HL-60/S4 (cell line): ENCODE data around the gene ZKSCAN2.

Source experiments
- in situ Hi-C: fragments of 300-500 bp; cut with MboI; formaldehyde crosslinking; loops from 2 replicates; pipeline ENCODE4 v1.14.3; 2022; ENCODE audit warnings: low sequenced_read_pairs

The ZKSCAN2 gene

DNA sequence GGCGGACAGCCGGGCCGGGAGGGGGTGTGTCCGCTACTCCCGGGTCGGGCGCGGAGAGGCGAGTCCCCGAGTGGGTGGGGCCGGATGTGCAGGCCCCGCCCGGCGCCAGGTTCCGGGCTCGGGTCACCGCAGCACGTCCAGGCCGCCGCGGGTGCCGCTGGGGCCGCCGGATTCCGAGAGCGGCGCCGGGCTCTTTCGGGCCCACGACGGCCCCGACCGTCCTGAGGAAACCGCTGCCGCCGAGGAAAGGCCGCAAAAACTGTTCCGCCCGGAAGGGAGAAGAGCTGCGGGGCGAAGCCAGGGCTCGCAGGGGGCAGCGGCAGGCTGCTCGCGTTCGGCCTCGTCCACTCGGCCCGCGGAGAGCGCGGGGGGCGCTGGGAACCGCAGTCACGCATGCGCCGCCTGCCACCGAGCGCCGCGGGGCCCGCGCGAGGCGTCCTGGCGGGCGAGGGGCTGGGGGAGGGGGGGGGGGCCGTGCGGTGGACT, at the start of gene ZKSCAN2:
Gene ZKSCAN2 (minus strand): TSS at position 376 of the 486 bp plus-strand sequence. CDS start 718 bp downstream, outside the sequence.
- in situ Hi-C loops: no loop called here

GRCh38 chr16:25299792-25300590, 42.3 kb upstream of the ZKSCAN2 start:
- in situ Hi-C loops: no loop called here

DNA sequence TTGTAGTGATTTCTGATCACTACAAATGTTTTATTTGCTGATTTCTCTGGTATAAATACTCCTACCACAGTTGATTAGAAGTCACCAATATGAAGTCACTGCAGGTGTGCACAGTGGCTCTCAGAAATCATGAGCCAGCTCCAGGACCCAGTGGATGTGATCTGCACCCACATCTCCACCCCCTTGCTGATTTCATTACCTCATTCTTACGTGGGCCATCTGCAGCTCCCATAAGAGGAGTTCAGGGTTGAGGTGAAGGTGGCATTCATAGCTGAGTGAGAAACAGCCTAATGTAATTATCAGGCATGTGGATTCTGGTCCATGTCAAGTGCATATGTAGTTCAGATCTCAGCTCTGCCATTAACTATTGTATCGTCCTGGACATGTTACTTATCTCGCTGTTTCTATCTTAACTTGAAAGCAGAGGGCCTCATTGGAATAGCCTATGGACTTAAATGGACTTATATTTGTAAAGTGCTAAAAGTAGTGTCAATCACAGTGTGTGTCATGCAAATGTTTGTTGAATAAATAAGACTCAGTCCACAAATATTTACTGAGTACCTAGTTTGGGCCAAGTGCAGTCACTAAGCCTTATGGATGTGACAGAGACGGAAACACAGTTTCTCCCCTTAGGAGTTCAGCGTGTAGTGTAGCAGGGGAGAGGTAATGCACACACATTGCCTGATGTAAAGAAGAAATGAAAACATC, 40.7 kb upstream of the ZKSCAN2 start:
- in situ Hi-C loops: no loop called here

- in situ Hi-C loops: no loop called here
Measured at GRCh38 chr16:25297151-25297787, 39.6 kb upstream of the ZKSCAN2 start.

DNA sequence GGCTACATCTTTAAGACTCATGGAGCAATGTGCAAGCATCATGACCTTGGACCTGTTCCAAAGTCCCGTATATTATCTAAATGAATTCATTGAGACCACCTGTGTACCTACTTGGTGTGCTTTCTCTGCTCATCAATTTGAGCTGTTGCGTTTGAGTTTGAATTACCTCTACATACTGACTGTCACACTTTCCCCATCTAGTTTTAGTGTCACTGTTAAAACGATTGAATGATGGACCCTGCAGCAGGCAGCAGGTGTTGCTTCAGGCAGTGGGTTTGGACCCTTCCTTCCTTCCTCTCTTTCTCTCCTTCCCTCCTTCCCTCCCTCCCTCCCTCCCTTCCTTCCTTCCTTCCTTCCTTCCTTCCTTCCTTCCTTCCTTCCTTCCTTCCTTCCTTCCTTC, 33.9 kb upstream of the ZKSCAN2 start:
- in situ Hi-C loops: no loop called here

- in situ Hi-C loops: no loop called here
Measured at GRCh38 chr16:25289466-25289865, 31.8 kb upstream of the ZKSCAN2 start.

DNA sequence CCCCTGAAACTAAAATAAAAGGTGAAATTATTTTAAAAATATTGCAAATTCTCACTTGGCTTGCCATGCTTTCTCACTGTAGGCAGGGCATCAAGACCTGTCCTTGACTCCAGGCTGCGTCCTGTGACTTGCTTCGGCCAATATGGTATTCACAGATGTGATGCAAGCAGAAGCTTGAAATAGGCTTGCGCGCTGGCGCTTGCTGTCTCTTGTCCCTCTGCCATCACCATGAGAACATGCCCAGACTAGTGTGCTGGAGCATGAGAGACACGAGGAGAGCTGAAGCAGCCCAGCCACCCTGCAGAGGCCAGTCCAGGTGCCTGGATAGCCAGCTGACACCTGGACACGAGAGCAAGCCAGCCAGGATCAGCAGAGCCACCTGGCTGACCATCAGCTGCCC, 21.8 kb upstream of the ZKSCAN2 start:
- in situ Hi-C loops: no loop called here

- in situ Hi-C loops: no loop called here
Measured at GRCh38 chr16:25271421-25271820, 13.8 kb upstream of the ZKSCAN2 start.

- in situ Hi-C loops: no loop called here
Measured at GRCh38 chr16:25270577-25270976, 12.9 kb upstream of the ZKSCAN2 start.

DNA sequence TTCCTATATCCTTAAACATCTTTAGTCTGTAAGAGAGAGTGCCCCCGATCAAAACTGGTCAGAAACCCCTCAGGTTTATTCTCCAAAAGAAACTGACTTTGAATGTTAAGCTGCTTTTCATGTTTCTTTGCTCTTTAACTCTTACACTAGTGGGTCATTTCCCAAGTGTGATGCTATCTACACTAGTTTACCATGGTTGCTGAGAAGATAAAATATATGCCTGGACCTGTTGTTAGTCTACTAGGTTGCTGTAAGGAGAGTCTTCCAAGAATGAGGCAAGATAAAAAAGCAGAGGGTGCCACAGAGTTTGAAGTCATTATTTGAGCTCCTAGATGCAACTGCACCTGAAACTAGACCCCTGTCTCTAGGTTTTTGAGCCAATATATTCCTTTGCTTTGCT, 12.2 kb upstream of the ZKSCAN2 start:
- in situ Hi-C loops: no loop called here

DNA sequence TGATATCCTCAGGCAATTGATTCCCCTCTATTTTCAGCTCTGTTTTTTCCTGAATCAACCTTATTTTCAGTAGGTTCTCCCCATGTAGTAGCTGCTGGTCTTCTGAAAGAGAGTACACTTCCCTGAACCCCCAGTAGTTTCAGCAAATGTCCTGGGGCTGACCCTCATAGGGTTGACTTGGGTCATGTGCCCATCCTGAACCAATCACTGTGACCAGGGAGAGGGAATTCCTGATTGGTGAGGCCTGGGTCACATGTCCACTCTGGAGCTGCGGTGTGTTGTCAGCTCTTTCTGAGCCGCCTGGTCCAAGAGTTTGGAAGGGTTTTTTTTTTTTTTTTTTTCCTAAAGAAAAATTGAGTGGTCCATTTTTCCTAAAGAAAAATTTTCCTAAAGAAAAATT, 8.3 kb upstream of the ZKSCAN2 start:
- in situ Hi-C loops: no loop called here

DNA sequence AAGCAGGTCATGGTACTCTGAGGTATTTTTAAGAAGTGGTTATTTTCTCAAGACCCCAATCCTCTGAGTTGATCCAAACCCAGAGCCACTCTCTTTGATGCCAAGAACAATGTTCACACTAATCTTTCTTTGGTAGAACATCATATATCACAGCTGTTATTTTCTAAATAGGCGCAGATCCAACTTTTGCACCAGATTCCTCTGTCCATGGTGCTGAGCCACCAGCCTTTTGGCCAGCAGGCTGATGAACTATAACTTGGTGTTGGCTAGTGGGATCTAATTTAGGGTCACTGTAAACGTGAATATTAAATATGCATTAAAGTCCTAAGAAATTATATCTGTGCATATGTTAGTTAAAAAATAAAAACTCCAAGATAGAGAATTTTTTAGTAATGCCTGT, 7.0 kb upstream of the ZKSCAN2 start:
- in situ Hi-C loops: no loop called here

DNA sequence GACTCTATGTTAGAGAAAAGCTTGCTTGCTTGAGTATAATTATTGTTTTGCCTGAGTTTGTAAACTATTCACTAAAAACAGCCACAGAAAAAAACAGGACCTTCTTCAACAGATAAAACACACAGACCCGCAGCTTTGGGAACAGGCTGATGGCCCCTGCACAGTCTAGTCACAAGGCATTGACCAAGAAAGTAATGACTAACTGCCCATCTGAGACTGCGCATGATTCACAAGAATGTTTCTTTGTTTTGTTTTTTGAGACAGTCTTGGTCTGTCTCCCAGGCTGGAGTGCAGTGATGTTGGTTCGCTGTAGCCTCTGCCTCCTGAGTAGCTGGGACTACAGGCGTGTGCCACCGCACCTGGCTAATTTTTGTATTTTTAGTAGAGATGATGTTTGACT, 2.8 kb upstream of the ZKSCAN2 start:
- in situ Hi-C loops: no loop called here

- in situ Hi-C loops: no loop called here
Measured at GRCh38 chr16:25258861-25259179, 1.2 kb upstream of the ZKSCAN2 start.

GRCh38 chr16:25257956-25258860, 563 bp upstream of the ZKSCAN2 start:
- in situ Hi-C loops: no loop called here

- in situ Hi-C loops: no loop called here
Measured at GRCh38 chr16:25256695-25257469, 763 bp downstream of the ZKSCAN2 start.

DNA sequence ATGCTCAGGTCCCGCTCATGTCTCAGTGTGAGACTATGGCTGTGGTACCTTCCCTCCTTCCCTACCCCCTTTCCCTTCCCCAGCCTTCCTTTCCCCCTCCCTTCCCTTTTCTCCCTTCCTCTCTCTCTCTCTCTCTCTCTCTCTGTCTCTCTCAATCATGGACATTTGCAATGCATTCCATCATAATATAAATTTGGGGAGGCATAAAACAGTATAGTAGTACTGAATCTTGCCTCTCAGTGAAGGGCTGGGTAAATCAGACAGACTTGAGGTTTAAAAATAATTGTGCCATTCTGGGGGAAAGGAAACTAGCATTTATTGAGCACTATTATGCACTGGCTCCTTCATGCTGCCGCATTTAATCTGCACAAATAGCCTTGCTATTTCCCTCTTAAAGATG, 4.3 kb downstream of the ZKSCAN2 start:
- in situ Hi-C loops: no loop called here

DNA sequence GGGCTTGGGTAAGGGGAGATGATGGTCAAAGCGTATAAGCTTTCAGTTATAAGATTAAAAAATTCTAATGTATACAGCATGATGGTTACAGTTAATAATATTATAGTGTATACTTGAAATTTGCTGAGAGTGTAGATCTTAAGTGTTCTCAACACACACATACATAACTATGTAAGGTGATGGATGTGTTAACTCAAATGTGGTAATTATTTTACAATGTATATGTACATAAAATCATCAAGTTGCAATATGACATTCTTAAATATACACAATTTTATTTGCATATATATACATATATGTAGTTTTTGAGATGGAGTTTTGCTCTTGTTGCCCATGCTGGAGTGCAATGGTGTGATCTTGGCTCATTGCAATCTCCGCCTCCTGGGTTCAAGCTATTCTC, 7.2 kb downstream of the ZKSCAN2 start:
- in situ Hi-C loops: no loop called here

DNA sequence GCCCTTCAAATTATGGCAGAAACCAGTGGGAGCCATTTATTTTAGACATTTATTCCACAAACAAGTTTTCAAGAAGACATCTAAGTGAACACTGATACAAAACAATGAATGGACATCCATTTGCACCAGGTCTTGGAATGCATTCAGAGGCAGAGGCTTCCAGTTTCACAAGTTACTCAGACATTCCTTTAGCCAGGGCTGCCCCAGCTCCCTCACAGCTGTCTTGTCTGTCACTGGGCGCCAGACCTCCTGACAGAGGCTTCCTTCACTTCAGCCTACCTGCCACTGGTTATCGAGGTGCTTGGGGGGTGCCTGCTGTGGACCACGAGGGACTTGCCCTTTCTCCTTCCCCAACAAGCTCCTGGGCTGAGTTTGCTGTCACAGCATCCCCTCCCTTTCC, 21.7 kb downstream of the ZKSCAN2 start:
- in situ Hi-C loops: loop anchor here (25.0 kb wide), 1 partner anchor 101 kb away; no protein-coding TSS in a partner anchor

DNA sequence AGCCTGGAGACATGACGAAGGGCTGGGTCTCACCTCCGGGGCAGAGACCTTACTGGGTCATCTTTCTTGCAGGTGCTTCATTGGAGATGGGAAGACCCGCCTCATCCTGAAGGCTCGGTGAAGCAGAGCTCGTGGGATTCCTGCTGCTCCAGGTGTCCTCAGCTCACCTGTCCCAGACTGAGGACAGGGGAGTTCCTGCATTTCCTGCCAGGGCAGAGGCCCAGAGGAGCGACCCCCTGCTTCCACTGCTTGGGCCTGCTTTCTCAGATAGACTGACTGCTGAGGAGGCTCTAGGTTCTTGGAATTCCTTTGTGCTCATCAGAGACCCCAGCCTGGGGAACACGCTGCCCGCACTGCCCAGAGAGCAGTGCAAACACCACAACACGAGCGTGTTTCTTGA, 29.3 kb downstream of the ZKSCAN2 start:
- in situ Hi-C loops: loop anchor here (10.0 to 25.0 kb wide), 2 partner anchors 109 to 174 kb away; no protein-coding TSS in a partner anchor
